HCT116 (cell line): Measurements from ENCODE around the gene SHC4. TPM values are rescaled to one million over a fixed set of nuclear protein-coding genes. Genes with fewer than 3 reads are reported as not detected.

Source experiments
- ATAC-seq: fragments of 200-7000 bp; cut with Tn5 transposase; 2 replicates; pipeline ENCODE4 v1.9.1; 2020; ENCODE audit warnings: mild to moderate bottlenecking, moderate library complexity
- BruUV-seq: library from RNA; stranded (reverse); fragments of 400-500 nt; replicated peaks from 2 replicates; lab custom pipeline; 2021; lab: Mats Ljungman, UMichigan
- CTCF ChIA-PET: fragments of 300-600 bp; sonication (Branson Sonifier 250); formaldehyde crosslinking; loops from one replicate; lab custom pipeline; 2021; ENCODE audit warnings: antibody characterized with exemption; lab: Charles Lee
- POLR2A ChIA-PET: fragments of 300-600, 350-600 bp; sonication (Branson Sonifier 250); formaldehyde crosslinking; loops from one replicate; lab custom pipeline; 2021; ENCODE audit warnings: antibody characterized with exemption; lab: Charles Lee
- RAD21 ChIA-PET, 2 experiments: fragments of 300-600 bp; sonication (Branson Sonifier 250); formaldehyde crosslinking; loops; one replicate each; lab custom pipeline; 2023; ENCODE audit warnings: low total read pairs in 2 of 2; ENCODE audit not compliant: uncharacterized antibody in 2 of 2, unreplicated experiment in 2 of 2, low non-redundant PET in 1 of 2; lab: Charles Lee
- DNase-seq: peaks from one replicate; pipeline ENCODE4 v3.0.0-alpha.2; 2010; ENCODE audit warnings: low read depth, low spot score
- H2AFZ ChIP-seq: fragments of 200-600 bp; shearing (Covaris generic), sonication (generic); 2 replicates; pipeline ENCODE4 v1.6.1; 2017; ENCODE audit warnings: low read depth, mixed run types, mixed read lengths, antibody characterized with exemption, low read length; ENCODE audit not compliant: poor library complexity, severe bottlenecking
- H3K27ac ChIP-seq: 2 replicates; pipeline ENCODE4 v1.5.1; 2012; ENCODE audit warnings: low read depth, low read length
- H3K27me3 ChIP-seq: fragments of 200-600 bp; sonication (generic); 2 replicates; pipeline ENCODE4 v1.6.1; 2016; ENCODE audit warnings: mixed run types, low read length, mixed read lengths; ENCODE audit not compliant: insufficient read depth
- H3K36me3 ChIP-seq, 2 experiments: fragments of 200-500 bp in 1 of 2; fragments of 200-600 bp in 1 of 2; sonication (Bioruptor generic) in 1 of 2; sonication (generic) in 1 of 2; 2 replicates each; pipeline versions ENCODE4 v1.5.1 to v1.6.1; 2014 to 2016; ENCODE audit warnings: low read length in 2 of 2, inconsistent platforms in 1 of 2, mixed read lengths in 1 of 2, mixed run types in 1 of 2; ENCODE audit not compliant: insufficient read depth in 2 of 2, control insufficient read depth in 1 of 2
- H3K4me1 ChIP-seq, 2 experiments: fragments of 200-600 bp in 1 of 2; sonication (generic) in 1 of 2; 2 replicates each; pipeline versions ENCODE4 v1.5.1 to v1.6.1; 2012 to 2017; ENCODE audit warnings: low read length in 2 of 2, inconsistent platforms in 1 of 2, mild to moderate bottlenecking in 1 of 2, mixed read lengths in 1 of 2, mixed run types in 1 of 2, moderate library complexity in 1 of 2; ENCODE audit not compliant: insufficient read depth in 2 of 2, control insufficient read depth in 1 of 2
- H3K4me2 ChIP-seq: fragments of 200-600 bp; sonication (generic); 2 replicates; pipeline ENCODE4 v1.6.1; 2017; ENCODE audit warnings: mixed run types, low read length, mixed read lengths
- H3K4me3 ChIP-seq, 2 experiments: fragments of 200-600 bp in 1 of 2; sonication (generic) in 1 of 2; replicated peaks in 1 of 2; 2 replicates each; pipeline ENCODE4 v1.5.1; 2011 to 2016; ENCODE audit warnings: low read length in 2 of 2, control low read depth in 1 of 2, low read depth in 1 of 2, mild to moderate bottlenecking in 1 of 2, mixed read lengths in 1 of 2, mixed run types in 1 of 2
- H3K79me2 ChIP-seq: fragments of 200-600 bp; sonication (generic); 2 replicates; pipeline ENCODE4 v1.6.1; 2017; ENCODE audit warnings: mild to moderate bottlenecking, mixed run types, low read length, moderate library complexity, mixed read lengths; ENCODE audit not compliant: insufficient read depth
- H3K9ac ChIP-seq: fragments of 200-600 bp; sonication (generic); 2 replicates; pipeline ENCODE4 v1.6.1; 2016; ENCODE audit warnings: low read length, mixed read lengths
- H3K9me2 ChIP-seq: fragments of 200-600 bp; sonication (generic), shearing (Covaris generic); 2 replicates; pipeline ENCODE4 v1.6.1; 2017; ENCODE audit warnings: mixed run types, mild to moderate bottlenecking, moderate library complexity; ENCODE audit not compliant: insufficient read depth
- H3K9me3 ChIP-seq, 2 experiments: fragments of 200-500 bp in 1 of 2; fragments of 200-600 bp in 1 of 2; sonication (Bioruptor generic) in 1 of 2; sonication (generic) in 1 of 2; 2 replicates each; pipeline ENCODE4 v1.6.1; 2014 to 2017; ENCODE audit warnings: low read length in 2 of 2, mixed read lengths in 2 of 2, inconsistent platforms in 1 of 2, low read depth in 1 of 2, mild to moderate bottlenecking in 1 of 2, mixed run types in 1 of 2, moderate library complexity in 1 of 2; ENCODE audit not compliant: control insufficient read depth in 1 of 2, insufficient read depth in 1 of 2
- H4K20me1 ChIP-seq: fragments of 200-600 bp; sonication (generic), shearing (Covaris generic); 2 replicates; pipeline ENCODE4 v1.6.1; 2017; ENCODE audit warnings: mixed run types, mild to moderate bottlenecking, moderate library complexity; ENCODE audit not compliant: insufficient read depth
- CBX3 ChIP-seq: IDR thresholded peaks from 2 replicates; pipeline ENCODE4 v1.6.1; 2012; ENCODE audit warnings: low read depth
- CEBPB ChIP-seq: IDR thresholded peaks from 2 replicates; pipeline ENCODE4 v1.6.1; 2012; ENCODE audit warnings: low read depth
- CTCF ChIP-seq, 3 experiments: fragments of 200-600 bp in 1 of 3; sonication (generic) in 1 of 3; IDR thresholded peaks in 2 of 3; conservative IDR thresholded peaks in 1 of 3; 2 replicates each; pipeline ENCODE4 v1.5.1; 2012 to 2017; ENCODE audit warnings: low read depth in 2 of 3, low read length in 2 of 3, antibody characterized with exemption in 1 of 3, borderline replicate concordance in 1 of 3, control low read depth in 1 of 3, mild to moderate bottlenecking in 1 of 3, mixed read lengths in 1 of 3, mixed run types in 1 of 3, moderate library complexity in 1 of 3; ENCODE audit not compliant: insufficient read depth in 1 of 3
- EGR1 ChIP-seq: IDR thresholded peaks from 2 replicates; pipeline ENCODE4 v1.6.1; 2012; ENCODE audit warnings: low read depth
- EZH2 ChIP-seq: fragments of 200-600 bp; sonication (generic); IDR thresholded peaks from 2 replicates; pipeline ENCODE4 v1.6.1; 2017; ENCODE audit warnings: antibody characterized with exemption, mixed run types
- EZH2phosphoT487 ChIP-seq: fragments of 200-600 bp; IDR thresholded peaks from 2 replicates; pipeline ENCODE4 v1.6.1; 2018; ENCODE audit warnings: antibody characterized with exemption, borderline replicate concordance
- FOSL1 ChIP-seq: IDR thresholded peaks from 2 replicates; pipeline ENCODE4 v1.6.1; 2012; ENCODE audit warnings: low read depth
- JUND ChIP-seq: IDR thresholded peaks from 2 replicates; pipeline ENCODE4 v1.6.1; 2012
- RAD21 ChIP-seq: IDR thresholded peaks from 2 replicates; pipeline ENCODE4 v1.6.1; 2012; ENCODE audit warnings: low read depth, mild to moderate bottlenecking
- REST ChIP-seq: IDR thresholded peaks from 2 replicates; pipeline ENCODE4 v1.6.1; 2012; ENCODE audit warnings: low read depth
- SRF ChIP-seq: IDR thresholded peaks from 2 replicates; pipeline ENCODE4 v1.6.1; 2012; ENCODE audit warnings: low read depth
- TCF7L2 ChIP-seq: IDR thresholded peaks from 2 replicates; pipeline ENCODE4 v1.7.0; 2011; ENCODE audit warnings: borderline replicate concordance, inconsistent platforms; ENCODE audit not compliant: insufficient read depth, insufficient read length; ENCODE audit errors: extremely low read depth
- ZBTB33 ChIP-seq: IDR thresholded peaks from 2 replicates; pipeline ENCODE4 v1.6.1; 2011; ENCODE audit warnings: mild to moderate bottlenecking, low read length, moderate library complexity; ENCODE audit not compliant: insufficient replicate concordance; ENCODE audit errors: extremely low read depth
- ZFX ChIP-seq: fragments of 450-650 bp; IDR thresholded peaks from 2 replicates; pipeline ENCODE4 v1.6.1; 2017
- intact Hi-C: fragments of 100-400 bp; cut with micrococcal nuclease; formaldehyde crosslinking; loops from 2 replicates; pipeline ENCODE4 v1.10.0; 2022
- total RNA-seq: library from RNA; stranded (reverse); gene quantifications from one replicate; pipeline ENCODE4 v1.2.1, GENCODE V29; 2021; ENCODE audit not compliant: unreplicated experiment

The SHC4 gene
- total RNA-seq, 1 experiment from 2014 or later = 0.44 TPM

GRCh38 chr15:48784756-48785155 lies 179.0 kb downstream of the SHC4 start:
- Histone ChIP-seq H3K9me3 (no peaks in the 10 kb centered on the region), H3K4me2 (no peak overlapping the region), H3K4me3 (no peak overlapping the region), H3K9ac (no peak overlapping the region), H2AFZ (no peak overlapping the region), H3K36me3 (peaks cover 21 to 32% of the 10 kb centered on the region in 2 experiments; a peak in 3 of 4 replicates), H3K27me3 (no peaks in the 10 kb centered on the region), H3K4me1 (no peaks in the 10 kb centered on the region), H3K79me2 (no peaks in the 10 kb centered on the region), H3K27ac (no peak overlapping the region), H3K9me2 (no peaks in the 10 kb centered on the region), H4K20me1 (no peaks in the 10 kb centered on the region)
- RAD21 ChIA-PET = no interaction called here
- no peak for DNase-seq
- no TSS peak for BruUV-seq
- TF ChIP-seq EZH2 (no peak), REST (no peak), SRF (no peak), ZFX (no peak), ZBTB33 (no peak), CBX3 (no peak), EZH2phosphoT487 (no peak), RAD21 (no peak), JUND (no peak), CTCF (IDR thresholded peaks at IDR 0.05 in 2 of 3, conservative IDR thresholded peaks at IDR 0.05 in 1 of 3; ENCODE audit: borderline replicate concordance in 1 of 3, insufficient read depth in 1 of 3, low read depth in 2 of 3, low read length in 2 of 3) (no peak), CEBPB (no peak), FOSL1 (no peak), TCF7L2 (no peak), EGR1 (no peak)
- intact Hi-C loops = no loop called here
- ATAC-seq = no peak
- POLR2A ChIA-PET = no interaction called here
- CTCF ChIA-PET = no interaction called here
